ENCODE data around the gene TOLLIP.

Gene TOLLIP

DNA sequence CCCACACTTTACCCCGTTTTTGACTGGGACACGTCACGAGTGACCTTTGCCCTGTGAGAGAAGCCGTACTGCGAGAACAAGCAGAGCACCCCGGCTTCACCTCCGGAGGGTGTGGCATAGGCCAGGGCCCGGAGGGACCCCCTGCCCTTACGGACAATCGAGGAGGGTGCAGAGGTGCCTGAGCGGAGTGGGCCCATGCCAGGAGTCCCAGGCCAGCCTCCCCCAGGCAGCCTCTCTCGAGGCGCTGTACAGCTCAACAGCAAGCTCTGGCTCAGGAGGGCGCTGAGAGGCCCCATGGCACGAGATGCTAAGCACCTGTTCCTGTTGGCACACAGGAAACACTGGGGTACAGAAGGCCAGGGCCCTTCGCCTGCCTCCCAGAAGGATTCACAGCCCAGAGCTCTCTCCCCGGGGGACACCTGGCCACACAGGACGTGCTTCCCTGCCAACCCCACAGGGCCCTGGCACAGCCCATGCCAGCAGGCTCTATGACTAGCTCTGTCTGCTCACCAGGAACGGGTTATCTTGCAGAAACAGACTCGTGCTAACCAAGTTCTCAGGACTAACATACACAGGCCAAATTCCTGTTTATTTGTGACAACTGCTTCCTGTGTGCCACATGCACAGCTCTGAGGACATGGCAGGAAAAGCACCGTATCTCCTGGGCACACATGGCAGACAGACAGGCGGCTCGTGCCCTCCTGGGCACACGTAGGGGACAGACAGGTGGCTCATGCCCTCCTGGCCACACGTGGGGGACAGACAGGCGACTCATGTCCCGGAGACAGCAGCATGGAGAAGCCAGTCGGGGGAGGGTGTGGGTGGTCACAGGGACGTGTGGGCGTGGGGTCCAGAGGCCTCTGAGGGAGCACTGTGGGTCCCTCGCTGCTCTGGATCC, 11.6 kb downstream of the TOLLIP start:
- DNase-seq (ENCODE audit: low read depth in 2 of 2), result no peak
- TF ChIP-seq, protein P1, sequence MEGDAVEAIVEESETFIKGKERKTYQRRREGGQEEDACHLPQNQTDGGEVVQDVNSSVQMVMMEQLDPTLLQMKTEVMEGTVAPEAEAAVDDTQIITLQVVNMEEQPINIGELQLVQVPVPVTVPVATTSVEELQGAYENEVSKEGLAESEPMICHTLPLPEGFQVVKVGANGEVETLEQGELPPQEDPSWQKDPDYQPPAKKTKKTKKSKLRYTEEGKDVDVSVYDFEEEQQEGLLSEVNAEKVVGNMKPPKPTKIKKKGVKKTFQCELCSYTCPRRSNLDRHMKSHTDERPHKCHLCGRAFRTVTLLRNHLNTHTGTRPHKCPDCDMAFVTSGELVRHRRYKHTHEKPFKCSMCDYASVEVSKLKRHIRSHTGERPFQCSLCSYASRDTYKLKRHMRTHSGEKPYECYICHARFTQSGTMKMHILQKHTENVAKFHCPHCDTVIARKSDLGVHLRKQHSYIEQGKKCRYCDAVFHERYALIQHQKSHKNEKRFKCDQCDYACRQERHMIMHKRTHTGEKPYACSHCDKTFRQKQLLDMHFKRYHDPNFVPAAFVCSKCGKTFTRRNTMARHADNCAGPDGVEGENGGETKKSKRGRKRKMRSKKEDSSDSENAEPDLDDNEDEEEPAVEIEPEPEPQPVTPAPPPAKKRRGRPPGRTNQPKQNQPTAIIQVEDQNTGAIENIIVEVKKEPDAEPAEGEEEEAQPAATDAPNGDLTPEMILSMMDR (IDR thresholded peaks at IDR 0.05; ENCODE audit: low read depth, low read length), result no peak
- H3K4me3 ChIP-seq (replicated peaks in 1 of 2; ENCODE audit: low read depth in 2 of 2, low read length in 2 of 2), result no peak overlapping the region

DNA sequence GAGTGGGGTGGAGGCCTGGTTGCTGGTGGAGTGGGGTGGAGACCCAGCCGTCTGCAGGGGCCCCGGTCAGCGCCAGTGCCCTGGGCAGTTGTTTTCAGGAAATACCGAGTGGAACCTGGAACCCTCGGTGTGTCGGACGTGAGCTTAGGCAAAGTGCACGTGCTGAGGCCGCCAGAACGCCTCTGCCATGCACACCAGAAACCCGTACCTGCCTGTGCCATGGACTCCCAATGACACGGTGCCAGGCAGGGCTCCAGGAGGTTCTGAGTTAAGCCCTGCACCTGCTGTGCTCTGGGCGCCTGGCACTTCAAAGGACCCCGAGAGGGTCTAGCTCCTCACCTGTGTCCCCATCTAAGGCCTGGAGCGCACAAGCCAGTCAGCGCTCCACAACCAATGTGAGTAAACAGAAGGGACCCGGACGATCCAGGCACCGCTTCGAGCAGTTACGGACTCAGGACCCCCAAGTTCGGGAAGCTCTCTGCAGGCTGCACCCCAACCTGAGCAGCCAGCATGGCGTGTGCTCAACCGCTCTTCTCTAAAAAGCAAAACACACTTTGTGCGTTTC, 12.3 kb downstream of the TOLLIP start:
- DNase-seq (ENCODE audit: low read depth in 2 of 2), result no peak
- H3K4me3 ChIP-seq (replicated peaks in 1 of 2; ENCODE audit: low read depth in 2 of 2, low read length in 2 of 2), result no peak overlapping the region
- TF ChIP-seq, protein P1 (IDR thresholded peaks at IDR 0.05; ENCODE audit: low read depth, low read length), result no peak

DNA sequence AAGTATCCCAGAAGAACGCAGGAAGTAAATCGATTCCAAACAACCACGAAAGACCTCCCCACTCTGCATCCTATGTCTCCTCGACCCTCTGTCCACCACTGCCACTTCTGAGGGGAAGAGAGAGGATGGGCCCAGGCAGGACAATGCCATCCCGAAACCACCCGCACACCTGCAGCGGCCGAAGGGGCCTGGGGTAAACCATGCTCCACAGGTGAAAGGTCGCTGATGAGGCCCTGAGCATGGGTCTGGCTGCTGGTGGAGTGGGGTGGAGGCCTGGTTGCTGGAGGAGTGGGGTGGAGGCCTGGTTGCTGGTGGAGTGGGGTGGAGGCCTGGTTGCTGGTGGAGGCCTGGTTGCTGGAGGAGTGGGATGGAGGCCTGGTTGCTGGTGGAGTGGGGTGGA, 13.1 kb downstream of the TOLLIP start:
- DNase-seq (ENCODE audit: low read depth in 2 of 2), result no peak
- TF ChIP-seq, protein P1 (IDR thresholded peaks at IDR 0.05; ENCODE audit: low read depth, low read length), result no peak
- H3K4me3 ChIP-seq (replicated peaks in 1 of 2; ENCODE audit: low read depth in 2 of 2, low read length in 2 of 2), result no peak overlapping the region

- TF ChIP-seq, protein P1 (IDR thresholded peaks at IDR 0.05; ENCODE audit: low read depth, low read length), result no peak
- no peak overlapping the region for H3K4me3 ChIP-seq (replicated peaks in 1 of 2; ENCODE audit: low read depth in 2 of 2, low read length in 2 of 2)
- DNase-seq (ENCODE audit: low read depth in 2 of 2), result no peak
Observed at GRCh38 chr11:1295591-1295990, 13.8 kb downstream of the TOLLIP start.

GRCh38 chr11:1295086-1295485, 14.3 kb downstream of the TOLLIP start:
- no peak for DNase-seq (ENCODE audit: low read depth in 2 of 2)
- H3K4me3 ChIP-seq (replicated peaks in 1 of 2; ENCODE audit: low read depth in 2 of 2, low read length in 2 of 2), result no peak overlapping the region
- TF ChIP-seq, protein P1 (IDR thresholded peaks at IDR 0.05; ENCODE audit: low read depth, low read length), result no peak

GRCh38 chr11:1293619-1294015, 15.8 kb downstream of the TOLLIP start:
- no peak overlapping the region for H3K4me3 ChIP-seq (replicated peaks in 1 of 2; ENCODE audit: low read depth in 2 of 2, low read length in 2 of 2)
- TF ChIP-seq, protein P1 (IDR thresholded peaks at IDR 0.05; ENCODE audit: low read depth, low read length), result peak; percentile 1
- no peak for DNase-seq (ENCODE audit: low read depth in 2 of 2)

All from cardiac fibroblast (primary cell).